ENCODE results near the gene LGR6. TPM values are rescaled to one million over a fixed set of nuclear protein-coding genes. Genes with fewer than 3 reads are reported as not detected.

LGR6 gene
- total and polyA plus RNA-seq, 2 of the 4 experiments (the other 2 are of a cell fraction): not detected

DNA sequence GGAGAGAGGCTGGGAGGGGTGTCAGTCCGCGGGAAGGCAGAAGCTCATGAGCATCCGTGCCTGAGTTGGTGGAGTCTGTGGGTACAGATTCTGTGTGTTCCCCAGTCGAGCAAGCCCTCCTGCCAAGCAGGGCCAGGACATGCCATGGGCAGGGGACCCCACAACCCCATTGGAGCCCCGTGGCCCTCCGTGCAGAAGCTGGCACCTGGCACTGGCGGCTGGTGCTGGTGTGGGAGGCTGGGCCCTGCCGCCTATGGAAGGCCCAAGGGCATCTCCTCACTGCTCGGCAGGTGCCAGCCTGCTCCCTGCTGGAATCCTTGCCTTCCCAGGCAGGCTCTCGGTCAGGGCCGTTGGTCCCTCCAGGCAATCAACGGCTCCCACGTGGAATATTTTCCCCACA lies 74.4 kb downstream of the LGR6 start:
- H3K23ac ChIP-seq (ENCODE audit: low read depth, low read length): no peak overlapping the region
- no peak overlapping the region for H3K9ac ChIP-seq (ENCODE audit: low read depth, low read length)
- ATAC-seq (ENCODE audit: low read depth) (no peak), DNase-seq (no peak)
- H2BK5ac ChIP-seq (ENCODE audit: low read depth, low read length, poor library complexity, severe bottlenecking): no peak overlapping the region
- H2AK9ac ChIP-seq (replicated peaks; ENCODE audit: low read depth, low read length, poor library complexity): peak overlapping the region; percentile 78
- ChIA-PET POLR2A (ENCODE audit: unreplicated experiment) (no interaction called here), CTCF (no interaction called here)
- no peaks in the 10 kb centered on the region for H3K36me3 ChIP-seq (ENCODE audit: control insufficient read depth, insufficient read depth, low read length)
- H3K14ac ChIP-seq (replicated peaks; ENCODE audit: low read depth, low read length): no peak overlapping the region
- no peak overlapping the region for H3K18ac ChIP-seq (ENCODE audit: low read depth, low read length)
- dilution Hi-C loops (cut with HindIII; ENCODE audit: low sequenced_read_pairs, unreplicated experiment) (no loop called here), intact Hi-C loops (cut with micrococcal nuclease) (no loop called here), in situ Hi-C loops (cut with MboI; ENCODE audit: low sequenced_read_pairs) (no loop called here)
- no peak overlapping the region for H3K4ac ChIP-seq (ENCODE audit: low read depth, low read length)
- TF ChIP-seq RFX5 (IDR thresholded peaks at IDR 0.05; ENCODE audit: low read depth, low read length) (no peak), SMC3 (IDR thresholded peaks at IDR 0.05; ENCODE audit: low read depth, low read length) (no peak), USF2 (IDR thresholded peaks at IDR 0.05; ENCODE audit: low read depth, low read length) (no peak), MAZ (IDR thresholded peaks at IDR 0.05; ENCODE audit: borderline replicate concordance, low read depth, low read length) (no peak), RCOR1 (IDR thresholded peaks at IDR 0.05; ENCODE audit: insufficient replicate concordance, low read length) (no peak), CTCF (conservative IDR thresholded peaks at IDR 0.05; ENCODE audit: low read depth, low read length) (no peak)
- no peaks in the 10 kb centered on the region for H3K4me1 ChIP-seq (ENCODE audit: control insufficient read depth, insufficient read depth, low read length)
- no peak overlapping the region for H4K5ac ChIP-seq (ENCODE audit: low read depth, low read length)
- H3K27ac ChIP-seq (ENCODE audit: insufficient read depth, low read length): no peak overlapping the region
- H3K4me2 ChIP-seq (ENCODE audit: low read depth, low read length): no peak overlapping the region
- no peak overlapping the region for H2AFZ ChIP-seq (replicated peaks; ENCODE audit: low read length, poor library complexity)
- H3K79me1 ChIP-seq (ENCODE audit: low read depth in 1 of 2, low read length in 2 of 2): no peaks in the 10 kb centered on the region
- no peak overlapping the region for H3K56ac ChIP-seq (ENCODE audit: extremely low read depth, insufficient read depth, low read length)
- no peak overlapping the region for H2BK120ac ChIP-seq (ENCODE audit: low read depth, low read length)
- H4K91ac ChIP-seq (ENCODE audit: insufficient read depth, low read depth, low read length): no peak overlapping the region
- 77% methylated on average over 5 of the region's 13 CpGs; no CpG with 5 or more reads in 1 of the 2 experiments for WGBS, 2 experiments (ENCODE audit: extremely low coverage in 2 of 2, insufficient read length in 1 of 2)
- H3K9me1 ChIP-seq (ENCODE audit: insufficient read depth, low read length): peaks cover 3% of the 10 kb centered on the region; the same call in 1 of the 2 replicates
- H3K9me3 ChIP-seq (ENCODE audit: control insufficient read depth, insufficient read depth, low read length): 0 out of 2 replicates have a peak, but pooled peaks cover 2% of the 10 kb centered on the region
- no peak overlapping the region for H2BK15ac ChIP-seq (ENCODE audit: low read depth, low read length)
- H3K4me3 ChIP-seq (ENCODE audit: insufficient read depth, low read depth, low read length): no peak overlapping the region
- no peaks in the 10 kb centered on the region for H4K20me1 ChIP-seq (ENCODE audit: insufficient read depth, low read length)
- H2BK20ac ChIP-seq (ENCODE audit: low read depth, low read length): no peak overlapping the region
- peaks cover 83% of the 10 kb centered on the region for H3K27me3 ChIP-seq (ENCODE audit: control insufficient read depth, insufficient read depth, low read length)
- no peak overlapping the region for H2AK5ac ChIP-seq (ENCODE audit: low read depth, low read length)
- H4K8ac ChIP-seq (ENCODE audit: low read depth in 2 of 2, low read length in 2 of 2): no peak overlapping the region
- no TSS peak for BruUV-seq (replicated peaks)
